IMR-90 (cell line): Measurements from ENCODE around the gene CSTB. TPM values are rescaled to one million over a fixed set of nuclear protein-coding genes. Genes with fewer than 3 reads are reported as not detected.

Source experiments
- ATAC-seq: fragments of 200-7000 bp; cut with Tn5 transposase; 2 replicates; pipeline ENCODE4 v1.9.1; 2020; ENCODE audit warnings: low read depth, mild to moderate bottlenecking, moderate library complexity
- BruUV-seq: library from RNA; stranded (reverse); fragments of 400-500 nt; replicated peaks from 2 replicates; lab custom pipeline; 2021; lab: Mats Ljungman, UMichigan
- CTCF ChIA-PET: fragments of 300-600 bp; formaldehyde crosslinking; extraction: SDS; loops from one replicate; lab custom pipeline; 2021; ENCODE audit warnings: antibody characterized with exemption; lab: Yijun Ruan, JAX
- POLR2A ChIA-PET: fragments of 300-600 bp; sonication (Branson Sonifier 250); formaldehyde crosslinking; loops from one replicate; lab custom pipeline; 2022; ENCODE audit warnings: antibody characterized with exemption; ENCODE audit not compliant: unreplicated experiment; lab: Charles Lee
- DNase-seq: peaks from one replicate; pipeline ENCODE4 v3.0.0; 2013
- H2AFZ ChIP-seq: replicated peaks from 2 replicates; pipeline ENCODE3; 2013; ENCODE audit warnings: low read length, mild to moderate bottlenecking; ENCODE audit not compliant: poor library complexity
- H2AK5ac ChIP-seq: 2 replicates; pipeline ENCODE4 v1.6.1; 2013; ENCODE audit warnings: low read depth, low read length, inconsistent platforms
- H2AK9ac ChIP-seq: replicated peaks from 2 replicates; pipeline ENCODE3; 2013; ENCODE audit warnings: mild to moderate bottlenecking, low read depth, low read length, moderate library complexity; ENCODE audit not compliant: poor library complexity
- H2BK120ac ChIP-seq: 2 replicates; pipeline ENCODE4 v1.6.1; 2013; ENCODE audit warnings: low read depth, low read length, inconsistent platforms
- H2BK15ac ChIP-seq: 3 replicates; pipeline ENCODE4 v1.6.1; 2013; ENCODE audit warnings: low read depth, low read length, inconsistent platforms
- H2BK20ac ChIP-seq: 2 replicates; pipeline ENCODE4 v1.6.1; 2013; ENCODE audit warnings: low read depth, mild to moderate bottlenecking, inconsistent platforms, low read length, moderate library complexity
- H2BK5ac ChIP-seq: 2 replicates; pipeline ENCODE4 v1.6.1; 2013; ENCODE audit warnings: mild to moderate bottlenecking, low read depth, low read length, inconsistent platforms; ENCODE audit not compliant: poor library complexity, severe bottlenecking
- H3K14ac ChIP-seq: replicated peaks from 2 replicates; pipeline ENCODE4 v1.6.1; 2013; ENCODE audit warnings: low read depth, low read length, inconsistent platforms
- H3K18ac ChIP-seq: 2 replicates; pipeline ENCODE4 v1.6.1; 2013; ENCODE audit warnings: low read depth, low read length, control low read depth
- H3K23ac ChIP-seq: 2 replicates; pipeline ENCODE4 v1.6.1; 2013; ENCODE audit warnings: low read depth, low read length, inconsistent platforms
- H3K27ac ChIP-seq: 2 replicates; pipeline ENCODE4 v1.5.1; 2013; ENCODE audit warnings: mild to moderate bottlenecking, control low read depth, low read length; ENCODE audit not compliant: insufficient read depth
- H3K27me3 ChIP-seq: 2 replicates; pipeline ENCODE4 v1.6.1; 2013; ENCODE audit warnings: low read length; ENCODE audit not compliant: control insufficient read depth, insufficient read depth
- H3K36me3 ChIP-seq: 2 replicates; pipeline ENCODE4 v1.6.1; 2013; ENCODE audit warnings: low read length, mixed read lengths; ENCODE audit not compliant: control insufficient read depth, insufficient read depth
- H3K4ac ChIP-seq: 2 replicates; pipeline ENCODE4 v1.6.1; 2013; ENCODE audit warnings: low read depth, low read length, inconsistent platforms
- H3K4me1 ChIP-seq: 2 replicates; pipeline ENCODE4 v1.6.1; 2013; ENCODE audit warnings: low read length, mixed read lengths; ENCODE audit not compliant: control insufficient read depth, insufficient read depth
- H3K4me2 ChIP-seq: 2 replicates; pipeline ENCODE4 v1.6.1; 2013; ENCODE audit warnings: low read depth, mild to moderate bottlenecking, control low read depth, low read length, moderate library complexity
- H3K4me3 ChIP-seq: 2 replicates; pipeline ENCODE4 v1.5.1; 2013; ENCODE audit warnings: low read depth, mild to moderate bottlenecking, control low read depth, low read length, moderate library complexity; ENCODE audit not compliant: insufficient read depth
- H3K56ac ChIP-seq: 2 replicates; pipeline ENCODE4 v1.6.1; 2013; ENCODE audit warnings: low read length, inconsistent platforms; ENCODE audit not compliant: insufficient read depth; ENCODE audit errors: extremely low read depth
- H3K79me1 ChIP-seq, 2 experiments: 2 replicates each; pipeline ENCODE4 v1.6.1; 2013; ENCODE audit warnings: low read length in 2 of 2, inconsistent platforms in 1 of 2, low read depth in 1 of 2
- H3K9ac ChIP-seq: 2 replicates; pipeline ENCODE4 v1.6.1; 2013; ENCODE audit warnings: low read depth, low read length, control low read depth
- H3K9me1 ChIP-seq: 2 replicates; pipeline ENCODE4 v1.6.1; 2013; ENCODE audit warnings: low read length, inconsistent platforms; ENCODE audit not compliant: insufficient read depth
- H3K9me3 ChIP-seq: 2 replicates; pipeline ENCODE4 v1.6.1; 2013; ENCODE audit warnings: low read length; ENCODE audit not compliant: control insufficient read depth, insufficient read depth
- H4K20me1 ChIP-seq: 2 replicates; pipeline ENCODE4 v1.6.1; 2013; ENCODE audit warnings: low read length, inconsistent platforms; ENCODE audit not compliant: insufficient read depth
- H4K5ac ChIP-seq: 2 replicates; pipeline ENCODE4 v1.6.1; 2013; ENCODE audit warnings: mild to moderate bottlenecking, low read depth, low read length, control low read depth
- H4K8ac ChIP-seq, 2 experiments: 2 replicates each; pipeline ENCODE4 v1.6.1; 2013; ENCODE audit warnings: low read depth in 2 of 2, low read length in 2 of 2, control low read depth in 1 of 2, inconsistent platforms in 1 of 2
- H4K91ac ChIP-seq: 2 replicates; pipeline ENCODE4 v1.6.1; 2013; ENCODE audit warnings: low read depth, low read length, inconsistent platforms; ENCODE audit not compliant: insufficient read depth
- BHLHE40 ChIP-seq: fragments of 150-350 bp; IDR thresholded peaks from 2 replicates; pipeline ENCODE4 v1.6.1; 2016; ENCODE audit warnings: mild to moderate bottlenecking, low read depth, low read length
- CHD1 ChIP-seq: IDR thresholded peaks from 2 replicates; pipeline ENCODE4 v1.6.1; 2012; ENCODE audit warnings: low read depth, low read length, improper control_type of control experiment
- CTCF ChIP-seq: conservative IDR thresholded peaks from 2 replicates; pipeline ENCODE4 v1.5.1; 2012; ENCODE audit warnings: mild to moderate bottlenecking, low read depth, low read length, improper control_type of control experiment
- MAFK ChIP-seq: IDR thresholded peaks from 2 replicates; pipeline ENCODE4 v1.6.1; 2012; ENCODE audit warnings: low read depth, low read length, improper control_type of control experiment
- MAZ ChIP-seq: IDR thresholded peaks from 2 replicates; pipeline ENCODE4 v1.6.1; 2012; ENCODE audit warnings: low read depth, mild to moderate bottlenecking, low read length, improper control_type of control experiment, moderate library complexity, borderline replicate concordance
- MXI1 ChIP-seq: IDR thresholded peaks from 2 replicates; pipeline ENCODE4 v1.6.1; 2012; ENCODE audit warnings: low read depth, mild to moderate bottlenecking, low read length, moderate library complexity, borderline replicate concordance
- NFE2L2 ChIP-seq: fragments of 150-350 bp; IDR thresholded peaks from 2 replicates; pipeline ENCODE4 v1.6.1; 2016; ENCODE audit warnings: low read depth, mild to moderate bottlenecking, low read length
- POLR2A ChIP-seq: IDR thresholded peaks from 2 replicates; pipeline ENCODE4 v1.6.1; 2012; ENCODE audit warnings: mild to moderate bottlenecking, low read depth, low read length
- RAD21 ChIP-seq: IDR thresholded peaks from 2 replicates; pipeline ENCODE4 v1.6.1; 2012; ENCODE audit warnings: low read length, improper control_type of control experiment
- RCOR1 ChIP-seq: IDR thresholded peaks from 2 replicates; pipeline ENCODE4 v1.6.1; 2012; ENCODE audit warnings: mild to moderate bottlenecking, low read length, improper control_type of control experiment; ENCODE audit not compliant: insufficient replicate concordance
- RFX5 ChIP-seq: IDR thresholded peaks from 2 replicates; pipeline ENCODE4 v1.8.0; 2012; ENCODE audit warnings: low read depth, mild to moderate bottlenecking, low read length, moderate library complexity
- WGBS, 2 experiments: methylation state at CpG; one replicate each; pipeline versions ENCODE4 v1.1.5 to v1.1.7; 2013; ENCODE audit warnings: missing lambda C conversion rate in 2 of 2; ENCODE audit not compliant: insufficient read length in 1 of 2; ENCODE audit errors: extremely low coverage in 2 of 2; 5-methylcytosine and 5-hydroxymethylcytosine counted together
- dilution Hi-C: fragments of 300-500 bp; cut with HindIII; formaldehyde crosslinking; loops from one replicate; pipeline ENCODE4 v1.14.3; 2018; ENCODE audit warnings: low sequenced_read_pairs; ENCODE audit not compliant: unreplicated experiment
- in situ Hi-C: fragments of 300-500 bp; cut with MboI; formaldehyde crosslinking; loops from 3 replicates; pipeline ENCODE4 v1.14.3; 2019; ENCODE audit warnings: low sequenced_read_pairs, inconsistent platforms, mixed read lengths
- intact Hi-C: fragments of 100-400 bp; cut with micrococcal nuclease; formaldehyde crosslinking; loops from 2 replicates; pipeline ENCODE4 v1.10.0; 2022
- polyA plus RNA-seq, 3 experiments: library from polyadenylated mRNA; depleted of rRNA; stranded (reverse); fragments of >200 nt; gene quantifications; 2 replicates each; pipeline ENCODE4 v1.2.3, GENCODE V29; 2012; ENCODE audit warnings: low replicate concordance in 1 of 3
- total RNA-seq: library from RNA; depleted of rRNA; stranded (reverse); fragments of >200 nt; gene quantifications from 2 replicates; pipeline ENCODE4 v1.2.3, GENCODE V29; 2012
- TF ChIP-seq, protein P1 (sequence below): fragments of 150-350 bp; IDR thresholded peaks from 2 replicates; pipeline ENCODE4 v1.6.1; 2017; ENCODE audit warnings: mild to moderate bottlenecking, antibody characterized with exemption, low read length, low read depth

Gene CSTB
- total and polyA plus RNA-seq, 2 of the 4 experiments (the other 2 are of a cell fraction) = 6.1 to 71.7 TPM

DNA sequence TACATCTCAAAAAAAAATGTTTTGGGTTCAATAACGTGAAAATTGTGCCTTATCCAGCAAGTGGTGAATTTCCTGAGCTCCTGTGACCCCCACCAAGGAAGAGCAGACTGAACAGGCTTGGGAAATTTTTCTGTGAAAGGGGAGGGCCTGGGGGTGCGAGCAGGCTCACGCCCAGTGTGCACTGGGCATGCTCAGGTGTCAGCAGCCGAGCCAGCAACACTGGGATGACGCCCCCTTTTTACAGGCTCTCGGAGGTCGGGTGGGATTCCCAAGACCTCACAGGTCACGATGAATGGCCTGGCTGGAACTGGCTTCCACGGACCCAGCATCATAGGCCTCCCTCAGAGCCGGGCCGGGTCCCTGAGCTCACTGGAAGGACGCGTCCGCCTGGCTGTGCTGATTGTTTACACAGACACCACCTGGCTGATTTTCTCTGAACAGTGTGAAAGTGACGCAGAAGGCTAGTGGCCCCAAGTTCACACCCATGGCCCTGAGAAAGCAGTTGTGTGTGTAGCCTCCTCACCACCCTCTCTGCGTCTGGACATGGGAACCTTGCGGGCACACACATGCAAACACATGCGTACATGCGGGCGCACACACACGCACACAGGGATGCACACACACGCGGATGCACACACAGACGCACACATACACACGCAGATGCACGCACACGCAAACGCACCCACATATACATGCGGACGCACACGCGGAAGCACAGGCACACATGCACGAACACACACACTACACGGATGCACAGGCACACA lies 9.2 kb downstream of the CSTB start (continued):
- no peak for TF ChIP-seq RCOR1

GRCh38 chr21:43764576-43765495 lies 11.3 kb downstream of the CSTB start:
- Histone ChIP-seq H2AFZ (no peak overlapping the region), H4K20me1 (no peaks in the 10 kb centered on the region), H3K9me1 (peaks cover 9% of the 10 kb centered on the region), H3K18ac (no peak overlapping the region), H3K4me1 (peaks cover 14% of the 10 kb centered on the region), H3K79me1 (peaks cover 0 to 6% of the 10 kb centered on the region in 2 experiments; a peak in 1 of 4 replicates), H3K23ac (no peak overlapping the region), H4K5ac (no peak overlapping the region), H2AK5ac (no peak overlapping the region; the same call in 1 of the 2 replicates), H3K4ac (no peak overlapping the region), H4K8ac (no peak overlapping the region), H3K14ac (no peak overlapping the region), H3K27ac (no peak overlapping the region), H3K36me3 (peaks cover 27% of the 10 kb centered on the region), H3K56ac (no peak overlapping the region), H2BK120ac (no peak overlapping the region), H3K9me3 (peaks cover 3% of the 10 kb centered on the region; the same call in 1 of the 2 replicates), H3K9ac (no peak overlapping the region), H4K91ac (no peak overlapping the region), H2BK5ac (no peak overlapping the region), H2AK9ac (peak overlapping the region; percentile 45), H3K4me3 (no peak overlapping the region), H3K27me3 (no peaks in the 10 kb centered on the region), H3K4me2 (no peak overlapping the region), H2BK20ac (no peak overlapping the region), H2BK15ac (no peak overlapping the region)
- in situ Hi-C loops = no loop called here
- no TSS peak for BruUV-seq
- no peak for ATAC-seq
- no peak for DNase-seq
- intact Hi-C loops = no loop called here
- ChIA-PET CTCF (no interaction called here), POLR2A (interaction anchor here (0.7 kb wide), 1 partner anchor 21 kb away, joined by 3 read pairs; no protein-coding TSS in a partner anchor)
- dilution Hi-C loops = no loop called here
- 87% methylated on average over 5 of the region's 19 CpGs; no CpG with 5 or more reads in 1 of the 2 experiments for WGBS, 2 experiments
- TF ChIP-seq NFE2L2 (no peak), RCOR1 (no peak), CTCF (no peak), MAFK (no peak), MAZ (no peak), RFX5 (no peak), RAD21 (no peak), CHD1 (no peak), POLR2A (no peak), BHLHE40 (no peak), MXI1 (no peak)
- TF ChIP-seq, protein P1, sequence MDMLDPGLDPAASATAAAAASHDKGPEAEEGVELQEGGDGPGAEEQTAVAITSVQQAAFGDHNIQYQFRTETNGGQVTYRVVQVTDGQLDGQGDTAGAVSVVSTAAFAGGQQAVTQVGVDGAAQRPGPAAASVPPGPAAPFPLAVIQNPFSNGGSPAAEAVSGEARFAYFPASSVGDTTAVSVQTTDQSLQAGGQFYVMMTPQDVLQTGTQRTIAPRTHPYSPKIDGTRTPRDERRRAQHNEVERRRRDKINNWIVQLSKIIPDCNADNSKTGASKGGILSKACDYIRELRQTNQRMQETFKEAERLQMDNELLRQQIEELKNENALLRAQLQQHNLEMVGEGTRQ = no peak
